Activated CD8-positive, alpha-beta memory T cell treated with anti-CD3 and anti-CD28 coated beads for 48 hours (primary cell): Measurements from ENCODE around the gene NR2F6.
"Not testable (repeated sequence)": the region's sequence is repeated elsewhere in the genome, so short reads cannot be mapped to it uniquely, and the experiment has no call there.

ENCODE experiments used
- DNase-seq, 3 experiments: peaks; one replicate each; pipeline ENCODE4 v3.0.0-alpha.2; 2020; ENCODE audit warnings: low read depth in 2 of 3, low spot score in 2 of 3

NR2F6 gene

GRCh38 chr19:17213334-17213733 lies 32.4 kb downstream of the NR2F6 start:
- DNase-seq, result no peak

- no peak for DNase-seq
Measured at GRCh38 chr19:17211547-17212446, 33.9 kb downstream of the NR2F6 start.

GRCh38 chr19:17210296-17210695 lies 35.4 kb downstream of the NR2F6 start:
- no peak for DNase-seq

- DNase-seq, result peak; percentile 31 to 45 (median 36)
Measured at GRCh38 chr19:17209126-17210036, 36.3 kb downstream of the NR2F6 start.

GRCh38 chr19:17206736-17207581 lies 38.8 kb downstream of the NR2F6 start:
- DNase-seq, result no peak

GRCh38 chr19:17205237-17206140 lies 40.2 kb downstream of the NR2F6 start:
- no peak for DNase-seq

- DNase-seq, result no peak
Measured at GRCh38 chr19:17202713-17203112, 43.0 kb downstream of the NR2F6 start.

GRCh38 chr19:17202249-17202648 lies 43.5 kb downstream of the NR2F6 start:
- DNase-seq, result no peak

GRCh38 chr19:17200408-17201079 lies 45.2 kb downstream of the NR2F6 start:
- DNase-seq, result no peak

- no peak for DNase-seq
Measured at GRCh38 chr19:17197666-17198065, 48.1 kb downstream of the NR2F6 start.

- no peak for DNase-seq
Measured at GRCh38 chr19:17196610-17197009, 49.1 kb downstream of the NR2F6 start.

GRCh38 chr19:17195106-17195505 lies 50.6 kb downstream of the NR2F6 start:
- DNase-seq, result no peak

- DNase-seq, result no peak
Measured at GRCh38 chr19:17194608-17195007, 51.1 kb downstream of the NR2F6 start.

GRCh38 chr19:17192751-17193150 lies 53.0 kb downstream of the NR2F6 start:
- DNase-seq, result no peak

- not testable (repeated sequence) for DNase-seq
Measured at GRCh38 chr19:17191736-17192135, 54.0 kb downstream of the NR2F6 start.

- no peak for DNase-seq
Measured at GRCh38 chr19:17185590-17185989, 60.1 kb downstream of the NR2F6 start.

GRCh38 chr19:17184371-17184841 lies 61.3 kb downstream of the NR2F6 start:
- DNase-seq, result peak; percentile 16 to 23 (median 20)

- DNase-seq, result no peak
Measured at GRCh38 chr19:17183858-17184321, 61.8 kb downstream of the NR2F6 start.

GRCh38 chr19:17183271-17183761 lies 62.4 kb downstream of the NR2F6 start:
- peak in 2 of 3 experiments; percentile 14 to 29 for DNase-seq
